HCT116 (cell line): Measurements from ENCODE around the gene ARHGEF38. TPM values are rescaled to one million over a fixed set of nuclear protein-coding genes. Genes with fewer than 3 reads are reported as not detected.

Experiments used
- ATAC-seq: fragments of 200-7000 bp; cut with Tn5 transposase; 2 replicates; pipeline ENCODE4 v1.9.1; 2020; ENCODE audit warnings: mild to moderate bottlenecking, moderate library complexity
- BruUV-seq: library from RNA; stranded (reverse); fragments of 400-500 nt; replicated peaks from 2 replicates; lab custom pipeline; 2021; lab: Mats Ljungman, UMichigan
- CTCF ChIA-PET: fragments of 300-600 bp; sonication (Branson Sonifier 250); formaldehyde crosslinking; loops from one replicate; lab custom pipeline; 2021; ENCODE audit warnings: antibody characterized with exemption; lab: Charles Lee
- POLR2A ChIA-PET: fragments of 300-600, 350-600 bp; sonication (Branson Sonifier 250); formaldehyde crosslinking; loops from one replicate; lab custom pipeline; 2021; ENCODE audit warnings: antibody characterized with exemption; lab: Charles Lee
- RAD21 ChIA-PET, 2 experiments: fragments of 300-600 bp; sonication (Branson Sonifier 250); formaldehyde crosslinking; loops; one replicate each; lab custom pipeline; 2023; ENCODE audit warnings: low total read pairs in 2 of 2; ENCODE audit not compliant: uncharacterized antibody in 2 of 2, unreplicated experiment in 2 of 2, low non-redundant PET in 1 of 2; lab: Charles Lee
- DNase-seq: peaks from one replicate; pipeline ENCODE4 v3.0.0-alpha.2; 2010; ENCODE audit warnings: low read depth, low spot score
- H2AFZ ChIP-seq: fragments of 200-600 bp; shearing (Covaris generic), sonication (generic); 2 replicates; pipeline ENCODE4 v1.6.1; 2017; ENCODE audit warnings: low read depth, mixed run types, mixed read lengths, antibody characterized with exemption, low read length; ENCODE audit not compliant: poor library complexity, severe bottlenecking
- H3K27ac ChIP-seq: 2 replicates; pipeline ENCODE4 v1.5.1; 2012; ENCODE audit warnings: low read depth, low read length
- H3K27me3 ChIP-seq: fragments of 200-600 bp; sonication (generic); 2 replicates; pipeline ENCODE4 v1.6.1; 2016; ENCODE audit warnings: mixed run types, low read length, mixed read lengths; ENCODE audit not compliant: insufficient read depth
- H3K36me3 ChIP-seq, 2 experiments: fragments of 200-500 bp in 1 of 2; fragments of 200-600 bp in 1 of 2; sonication (Bioruptor generic) in 1 of 2; sonication (generic) in 1 of 2; 2 replicates each; pipeline versions ENCODE4 v1.5.1 to v1.6.1; 2014 to 2016; ENCODE audit warnings: low read length in 2 of 2, inconsistent platforms in 1 of 2, mixed read lengths in 1 of 2, mixed run types in 1 of 2; ENCODE audit not compliant: insufficient read depth in 2 of 2, control insufficient read depth in 1 of 2
- H3K4me1 ChIP-seq, 2 experiments: fragments of 200-600 bp in 1 of 2; sonication (generic) in 1 of 2; 2 replicates each; pipeline versions ENCODE4 v1.5.1 to v1.6.1; 2012 to 2017; ENCODE audit warnings: low read length in 2 of 2, inconsistent platforms in 1 of 2, mild to moderate bottlenecking in 1 of 2, mixed read lengths in 1 of 2, mixed run types in 1 of 2, moderate library complexity in 1 of 2; ENCODE audit not compliant: insufficient read depth in 2 of 2, control insufficient read depth in 1 of 2
- H3K4me2 ChIP-seq: fragments of 200-600 bp; sonication (generic); 2 replicates; pipeline ENCODE4 v1.6.1; 2017; ENCODE audit warnings: mixed run types, low read length, mixed read lengths
- H3K4me3 ChIP-seq, 2 experiments: fragments of 200-600 bp in 1 of 2; sonication (generic) in 1 of 2; replicated peaks in 1 of 2; 2 replicates each; pipeline ENCODE4 v1.5.1; 2011 to 2016; ENCODE audit warnings: low read length in 2 of 2, control low read depth in 1 of 2, low read depth in 1 of 2, mild to moderate bottlenecking in 1 of 2, mixed read lengths in 1 of 2, mixed run types in 1 of 2
- H3K79me2 ChIP-seq: fragments of 200-600 bp; sonication (generic); 2 replicates; pipeline ENCODE4 v1.6.1; 2017; ENCODE audit warnings: mild to moderate bottlenecking, mixed run types, low read length, moderate library complexity, mixed read lengths; ENCODE audit not compliant: insufficient read depth
- H3K9ac ChIP-seq: fragments of 200-600 bp; sonication (generic); 2 replicates; pipeline ENCODE4 v1.6.1; 2016; ENCODE audit warnings: low read length, mixed read lengths
- H3K9me2 ChIP-seq: fragments of 200-600 bp; sonication (generic), shearing (Covaris generic); 2 replicates; pipeline ENCODE4 v1.6.1; 2017; ENCODE audit warnings: mixed run types, mild to moderate bottlenecking, moderate library complexity; ENCODE audit not compliant: insufficient read depth
- H3K9me3 ChIP-seq, 2 experiments: fragments of 200-500 bp in 1 of 2; fragments of 200-600 bp in 1 of 2; sonication (Bioruptor generic) in 1 of 2; sonication (generic) in 1 of 2; 2 replicates each; pipeline ENCODE4 v1.6.1; 2014 to 2017; ENCODE audit warnings: low read length in 2 of 2, mixed read lengths in 2 of 2, inconsistent platforms in 1 of 2, low read depth in 1 of 2, mild to moderate bottlenecking in 1 of 2, mixed run types in 1 of 2, moderate library complexity in 1 of 2; ENCODE audit not compliant: control insufficient read depth in 1 of 2, insufficient read depth in 1 of 2
- H4K20me1 ChIP-seq: fragments of 200-600 bp; sonication (generic), shearing (Covaris generic); 2 replicates; pipeline ENCODE4 v1.6.1; 2017; ENCODE audit warnings: mixed run types, mild to moderate bottlenecking, moderate library complexity; ENCODE audit not compliant: insufficient read depth
- ATF3 ChIP-seq: IDR thresholded peaks from 2 replicates; pipeline ENCODE4 v1.6.1; 2012
- CBX3 ChIP-seq: IDR thresholded peaks from 2 replicates; pipeline ENCODE4 v1.6.1; 2012; ENCODE audit warnings: low read depth
- CTCF ChIP-seq, 3 experiments: fragments of 200-600 bp in 1 of 3; sonication (generic) in 1 of 3; IDR thresholded peaks in 2 of 3; conservative IDR thresholded peaks in 1 of 3; 2 replicates each; pipeline ENCODE4 v1.5.1; 2012 to 2017; ENCODE audit warnings: low read depth in 2 of 3, low read length in 2 of 3, antibody characterized with exemption in 1 of 3, borderline replicate concordance in 1 of 3, control low read depth in 1 of 3, mild to moderate bottlenecking in 1 of 3, mixed read lengths in 1 of 3, mixed run types in 1 of 3, moderate library complexity in 1 of 3; ENCODE audit not compliant: insufficient read depth in 1 of 3
- EGR1 ChIP-seq: IDR thresholded peaks from 2 replicates; pipeline ENCODE4 v1.6.1; 2012; ENCODE audit warnings: low read depth
- ELF1 ChIP-seq: IDR thresholded peaks from 2 replicates; pipeline ENCODE4 v1.6.1; 2012; ENCODE audit warnings: low read depth, borderline replicate concordance
- EZH2phosphoT487 ChIP-seq: fragments of 200-600 bp; IDR thresholded peaks from 2 replicates; pipeline ENCODE4 v1.6.1; 2018; ENCODE audit warnings: antibody characterized with exemption, borderline replicate concordance
- FOSL1 ChIP-seq: IDR thresholded peaks from 2 replicates; pipeline ENCODE4 v1.6.1; 2012; ENCODE audit warnings: low read depth
- JUND ChIP-seq: IDR thresholded peaks from 2 replicates; pipeline ENCODE4 v1.6.1; 2012
- MAX ChIP-seq: IDR thresholded peaks from 2 replicates; pipeline ENCODE4 v1.6.1; 2012
- POLR2A ChIP-seq: IDR thresholded peaks from 2 replicates; pipeline ENCODE4 v1.7.0; 2011; ENCODE audit warnings: borderline replicate concordance; ENCODE audit not compliant: insufficient read depth, insufficient read length; ENCODE audit errors: extremely low read depth
- POLR2AphosphoS5 ChIP-seq: IDR thresholded peaks from 2 replicates; pipeline ENCODE4 v1.6.1; 2011; ENCODE audit warnings: mild to moderate bottlenecking, low read depth, low read length, moderate library complexity
- RAD21 ChIP-seq: IDR thresholded peaks from 2 replicates; pipeline ENCODE4 v1.6.1; 2012; ENCODE audit warnings: low read depth, mild to moderate bottlenecking
- SIN3A ChIP-seq: IDR thresholded peaks from 2 replicates; pipeline ENCODE4 v1.6.1; 2012; ENCODE audit warnings: low read depth
- SP1 ChIP-seq: IDR thresholded peaks from 2 replicates; pipeline ENCODE4 v1.6.1; 2012; ENCODE audit warnings: low read depth
- SRF ChIP-seq: IDR thresholded peaks from 2 replicates; pipeline ENCODE4 v1.6.1; 2012; ENCODE audit warnings: low read depth
- YY1 ChIP-seq: IDR thresholded peaks from 2 replicates; pipeline ENCODE4 v1.6.1; 2011; ENCODE audit warnings: low read length, low read depth, moderate library complexity, mild to moderate bottlenecking; ENCODE audit not compliant: insufficient replicate concordance; ENCODE audit errors: extremely low read depth
- ZFX ChIP-seq: fragments of 450-650 bp; IDR thresholded peaks from 2 replicates; pipeline ENCODE4 v1.6.1; 2017
- ZNF274 ChIP-seq: fragments of 200-500 bp; sonication (Bioruptor generic); IDR thresholded peaks from 2 replicates; pipeline ENCODE4 v1.6.1; 2014; ENCODE audit warnings: mild to moderate bottlenecking, low read depth, low read length, inconsistent platforms
- intact Hi-C: fragments of 100-400 bp; cut with micrococcal nuclease; formaldehyde crosslinking; loops from 2 replicates; pipeline ENCODE4 v1.10.0; 2022
- total RNA-seq: library from RNA; stranded (reverse); gene quantifications from one replicate; pipeline ENCODE4 v1.2.1, GENCODE V29; 2021; ENCODE audit not compliant: unreplicated experiment

The ARHGEF38 gene
- total RNA-seq, 1 experiment from 2014 or later = not detected

- Histone ChIP-seq H3K9me2 (no peaks in the 10 kb centered on the region), H3K4me3 (no peak overlapping the region), H3K4me2 (peak overlapping the region; percentile 27), H4K20me1 (no peaks in the 10 kb centered on the region), H3K27me3 (no peaks in the 10 kb centered on the region), H3K79me2 (no peaks in the 10 kb centered on the region), H3K9ac (no peak overlapping the region)
- CTCF ChIA-PET = no interaction called here
- POLR2A ChIA-PET = no interaction called here
- RAD21 ChIA-PET = no interaction called here
- intact Hi-C loops = no loop called here
- ATAC-seq = peak; percentile 79
- TF ChIP-seq ELF1 (no peak), MAX (no peak), POLR2AphosphoS5 (no peak), CTCF (IDR thresholded peaks at IDR 0.05 in 2 of 3, conservative IDR thresholded peaks at IDR 0.05 in 1 of 3; ENCODE audit: borderline replicate concordance in 1 of 3, insufficient read depth in 1 of 3, low read depth in 2 of 3, low read length in 2 of 3) (no peak), FOSL1 (peak; percentile 63), EGR1 (no peak), SRF (no peak), YY1 (no peak), EZH2phosphoT487 (no peak), CBX3 (no peak), SIN3A (no peak), POLR2A (no peak), ZFX (no peak), ZNF274 (no peak), SP1 (no peak), JUND (peak; percentile 58; the same call in 1 of the 2 replicates), RAD21 (no peak), ATF3 (no peak)
- TF ChIP-seq, all 23 proteins: peak for 2
- Histone ChIP-seq H3K27ac (no peak overlapping the region), H2AFZ (no peak overlapping the region), H3K36me3 (no peaks in the 10 kb centered on the region), H3K4me1 (peaks cover 0 to 11% of the 10 kb centered on the region in 2 experiments; a peak in 1 of 4 replicates), H3K9me3 (no peaks in the 10 kb centered on the region)
- no TSS peak for BruUV-seq
- DNase-seq = peak; percentile 16
Observed at GRCh38 chr4:105620640-105621323, 68.4 kb downstream of the ARHGEF38 start.
